ENCODE measurements around the gene SFTPA1.

SFTPA1 gene

DNA sequence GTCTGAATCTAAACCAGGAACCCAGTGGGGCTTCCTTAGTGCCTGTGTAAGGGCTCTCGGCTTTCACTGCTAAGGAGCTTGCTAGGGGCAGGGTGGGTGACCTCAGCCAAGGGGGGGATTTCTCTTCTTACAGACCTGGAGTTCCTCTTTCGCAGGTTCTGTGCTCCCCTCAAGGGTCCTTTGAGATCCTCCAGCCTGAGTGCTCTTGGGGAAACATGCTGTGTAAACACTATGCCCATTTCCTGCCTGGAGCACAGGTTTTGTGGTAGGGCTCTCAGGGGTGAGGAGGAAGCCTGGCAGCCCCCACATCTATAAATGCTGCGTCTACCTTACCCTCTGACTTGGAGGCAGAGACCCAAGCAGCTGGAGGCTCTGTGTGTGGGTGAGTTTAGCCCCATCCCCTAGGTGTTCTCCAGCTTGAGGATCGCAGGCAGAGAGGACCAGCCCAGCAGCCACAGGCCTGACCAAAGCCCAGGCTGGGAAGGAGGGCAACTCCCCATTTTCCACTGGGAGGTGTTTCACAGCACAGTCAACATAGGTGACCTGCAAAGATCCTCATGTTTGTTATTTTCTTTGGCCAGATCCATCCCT is at the start of gene SFTPA1:
TSS of gene SFTPA1 (plus strand) at position 339 of the 591 bp plus-strand sequence. CDS start 887 bp downstream, outside the sequence.
- no peaks in the 10 kb centered on the region for H3K36me3 ChIP-seq (ENCODE audit: insufficient read depth, low read length)
- H3K4me1 ChIP-seq (ENCODE audit: insufficient read depth, low read length, poor library complexity, severe bottlenecking): no peaks in the 10 kb centered on the region
- H4K20me1 ChIP-seq (ENCODE audit: insufficient read depth, low read length, poor library complexity, severe bottlenecking): no peaks in the 10 kb centered on the region
- H3K9me3 ChIP-seq (ENCODE audit: insufficient read depth, low read depth, low read length): no peaks in the 10 kb centered on the region
- no peak within 1 kb of the TSS for H3K4me3 ChIP-seq (ENCODE audit: low read length, poor library complexity, severe bottlenecking)
- no peaks in the 10 kb centered on the region for H3K9me2 ChIP-seq (replicated peaks; ENCODE audit: low read depth, low read length)
- no peak for TF ChIP-seq EZH2phosphoT487 (IDR thresholded peaks at IDR 0.05; ENCODE audit: borderline replicate concordance)
- TF ChIP-seq, protein P1, sequence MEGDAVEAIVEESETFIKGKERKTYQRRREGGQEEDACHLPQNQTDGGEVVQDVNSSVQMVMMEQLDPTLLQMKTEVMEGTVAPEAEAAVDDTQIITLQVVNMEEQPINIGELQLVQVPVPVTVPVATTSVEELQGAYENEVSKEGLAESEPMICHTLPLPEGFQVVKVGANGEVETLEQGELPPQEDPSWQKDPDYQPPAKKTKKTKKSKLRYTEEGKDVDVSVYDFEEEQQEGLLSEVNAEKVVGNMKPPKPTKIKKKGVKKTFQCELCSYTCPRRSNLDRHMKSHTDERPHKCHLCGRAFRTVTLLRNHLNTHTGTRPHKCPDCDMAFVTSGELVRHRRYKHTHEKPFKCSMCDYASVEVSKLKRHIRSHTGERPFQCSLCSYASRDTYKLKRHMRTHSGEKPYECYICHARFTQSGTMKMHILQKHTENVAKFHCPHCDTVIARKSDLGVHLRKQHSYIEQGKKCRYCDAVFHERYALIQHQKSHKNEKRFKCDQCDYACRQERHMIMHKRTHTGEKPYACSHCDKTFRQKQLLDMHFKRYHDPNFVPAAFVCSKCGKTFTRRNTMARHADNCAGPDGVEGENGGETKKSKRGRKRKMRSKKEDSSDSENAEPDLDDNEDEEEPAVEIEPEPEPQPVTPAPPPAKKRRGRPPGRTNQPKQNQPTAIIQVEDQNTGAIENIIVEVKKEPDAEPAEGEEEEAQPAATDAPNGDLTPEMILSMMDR (conservative IDR thresholded peaks at IDR 0.05; ENCODE audit: low read length): no peak
- H3K9ac ChIP-seq (ENCODE audit: low read depth, low read length, poor library complexity, severe bottlenecking): no peak within 1 kb of the TSS
- H2AFZ ChIP-seq (ENCODE audit: low read length): no peak within 1 kb of the TSS; the same call in 1 of the 2 replicates
- H3K79me2 ChIP-seq (ENCODE audit: insufficient read depth, low read length): no peaks in the 10 kb centered on the region
- no peaks in the 10 kb centered on the region for H3K27me3 ChIP-seq (ENCODE audit: insufficient read depth, low read length, poor library complexity, severe bottlenecking)
- no peak within 1 kb of the TSS for H3K4me2 ChIP-seq (ENCODE audit: low read depth, low read length, poor library complexity, severe bottlenecking)
- no peaks in the 10 kb centered on the region for H3F3A ChIP-seq (ENCODE audit: low read depth)

- Histone ChIP-seq H2AFZ (ENCODE audit: low read length) (no peak overlapping the region), H3K27me3 (ENCODE audit: insufficient read depth, low read length, poor library complexity, severe bottlenecking) (no peaks in the 10 kb centered on the region), H3K4me3 (ENCODE audit: low read length, poor library complexity, severe bottlenecking) (no peak overlapping the region), H4K20me1 (ENCODE audit: insufficient read depth, low read length, poor library complexity, severe bottlenecking) (no peaks in the 10 kb centered on the region), H3K4me1 (ENCODE audit: insufficient read depth, low read length, poor library complexity, severe bottlenecking) (no peaks in the 10 kb centered on the region), H3K9me3 (ENCODE audit: insufficient read depth, low read depth, low read length) (no peaks in the 10 kb centered on the region), H3K9me2 (replicated peaks; ENCODE audit: low read depth, low read length) (no peaks in the 10 kb centered on the region), H3K79me2 (ENCODE audit: insufficient read depth, low read length) (no peaks in the 10 kb centered on the region), H3K36me3 (ENCODE audit: insufficient read depth, low read length) (no peaks in the 10 kb centered on the region), H3K9ac (ENCODE audit: low read depth, low read length, poor library complexity, severe bottlenecking) (no peak overlapping the region), H3F3A (ENCODE audit: low read depth) (no peaks in the 10 kb centered on the region), H3K4me2 (ENCODE audit: low read depth, low read length, poor library complexity, severe bottlenecking) (no peak overlapping the region)
- TF ChIP-seq, protein P1 (conservative IDR thresholded peaks at IDR 0.05; ENCODE audit: low read length): no peak
- no peak for TF ChIP-seq EZH2phosphoT487 (IDR thresholded peaks at IDR 0.05; ENCODE audit: borderline replicate concordance)
Observed at GRCh38 chr10:79561257-79561656, 49.5 kb upstream of the SFTPA1 start.

GRCh38 chr10:79562135-79562756 is 48.5 kb upstream of the SFTPA1 start:
- no peaks in the 10 kb centered on the region for H3F3A ChIP-seq (ENCODE audit: low read depth)
- no peak overlapping the region for H3K4me3 ChIP-seq (ENCODE audit: low read length, poor library complexity, severe bottlenecking)
- H3K27me3 ChIP-seq (ENCODE audit: insufficient read depth, low read length, poor library complexity, severe bottlenecking): no peaks in the 10 kb centered on the region
- no peaks in the 10 kb centered on the region for H3K36me3 ChIP-seq (ENCODE audit: insufficient read depth, low read length)
- no peaks in the 10 kb centered on the region for H3K4me1 ChIP-seq (ENCODE audit: insufficient read depth, low read length, poor library complexity, severe bottlenecking)
- no peaks in the 10 kb centered on the region for H3K9me2 ChIP-seq (replicated peaks; ENCODE audit: low read depth, low read length)
- H4K20me1 ChIP-seq (ENCODE audit: insufficient read depth, low read length, poor library complexity, severe bottlenecking): no peaks in the 10 kb centered on the region
- H2AFZ ChIP-seq (ENCODE audit: low read length): no peak overlapping the region
- TF ChIP-seq, protein P1 (conservative IDR thresholded peaks at IDR 0.05; ENCODE audit: low read length): peak; percentile 58
- TF ChIP-seq EZH2phosphoT487 (IDR thresholded peaks at IDR 0.05; ENCODE audit: borderline replicate concordance): no peak
- no peaks in the 10 kb centered on the region for H3K79me2 ChIP-seq (ENCODE audit: insufficient read depth, low read length)
- no peaks in the 10 kb centered on the region for H3K9me3 ChIP-seq (ENCODE audit: insufficient read depth, low read depth, low read length)
- no peak overlapping the region for H3K9ac ChIP-seq (ENCODE audit: low read depth, low read length, poor library complexity, severe bottlenecking)
- no peak overlapping the region for H3K4me2 ChIP-seq (ENCODE audit: low read depth, low read length, poor library complexity, severe bottlenecking)
